HG03457 (cell line): ENCODE results near the gene NFATC1.

Source experiments
- ATAC-seq: cut with Tn5 transposase; IDR thresholded peaks from one replicate; pipeline ENCODE4 v1.9.1; 2021; ENCODE audit warnings: moderate number of reproducible peaks; ENCODE audit not compliant: unreplicated experiment

The NFATC1 gene

GRCh38 chr18:79395761-79396404, at the start of gene NFATC1:
Gene NFATC1, plus strand, starts transcription at chr18:79395930. Its CDS starts 295 bp downstream, at chr18:79396225.
- ATAC-seq, result no peak

GRCh38 chr18:79345981-79346380, 49.7 kb upstream of the NFATC1 start:
- no peak for ATAC-seq

- ATAC-seq, result no peak
Measured at GRCh38 chr18:79348066-79348465, 47.7 kb upstream of the NFATC1 start.

- no peak for ATAC-seq
Measured at GRCh38 chr18:79352432-79352831, 43.3 kb upstream of the NFATC1 start.

- ATAC-seq, result no peak
Measured at GRCh38 chr18:79353267-79353666, 42.5 kb upstream of the NFATC1 start.

GRCh38 chr18:79354350-79354749, 41.4 kb upstream of the NFATC1 start:
- ATAC-seq, result no peak

- peak; percentile 39 for ATAC-seq
Measured at GRCh38 chr18:79355433-79356335, 40.0 kb upstream of the NFATC1 start.

- peak; percentile 85 for ATAC-seq
Measured at GRCh38 chr18:79356435-79356834, 39.3 kb upstream of the NFATC1 start.

- no peak for ATAC-seq
Measured at GRCh38 chr18:79360933-79361332, 34.8 kb upstream of the NFATC1 start.

- ATAC-seq, result no peak
Measured at GRCh38 chr18:79361766-79362522, 33.8 kb upstream of the NFATC1 start.

- no peak for ATAC-seq
Measured at GRCh38 chr18:79365701-79366100, 30.0 kb upstream of the NFATC1 start.

GRCh38 chr18:79366177-79367094, 29.3 kb upstream of the NFATC1 start:
- no peak for ATAC-seq

GRCh38 chr18:79367480-79367879, 28.2 kb upstream of the NFATC1 start:
- ATAC-seq, result no peak

- no peak for ATAC-seq
Measured at GRCh38 chr18:79367989-79368388, 27.7 kb upstream of the NFATC1 start.

GRCh38 chr18:79368681-79369080, 27.0 kb upstream of the NFATC1 start:
- no peak for ATAC-seq

- no peak for ATAC-seq
Measured at GRCh38 chr18:79371561-79372121, 24.1 kb upstream of the NFATC1 start.

GRCh38 chr18:79372461-79372860, 23.3 kb upstream of the NFATC1 start:
- no peak for ATAC-seq

- ATAC-seq, result no peak
Measured at GRCh38 chr18:79372991-79373390, 22.7 kb upstream of the NFATC1 start.

GRCh38 chr18:79373736-79374135, 22.0 kb upstream of the NFATC1 start:
- ATAC-seq, result no peak
